ENCODE results near the gene NAP1L1.
A peak's percentile ranks its signal among the peaks of the same experiment; 100 is the strongest.

Gene NAP1L1

GRCh38 chr12:76040461-76040860 lies 44.0 kb downstream of the NAP1L1 start:
- no peak for DNase-seq (ENCODE audit: low spot score)

- no peak for DNase-seq (ENCODE audit: low spot score)
Observed at GRCh38 chr12:76038176-76038575, 46.3 kb downstream of the NAP1L1 start.

- no peak for DNase-seq (ENCODE audit: low spot score)
Observed at GRCh38 chr12:76037130-76038103, 47.1 kb downstream of the NAP1L1 start.

- DNase-seq (ENCODE audit: low spot score), result no peak
Observed at GRCh38 chr12:76035045-76035444, 49.4 kb downstream of the NAP1L1 start.

GRCh38 chr12:76033081-76034011 lies 51.1 kb downstream of the NAP1L1 start:
- no peak for DNase-seq (ENCODE audit: low spot score)

GRCh38 chr12:76032043-76032981 lies 52.2 kb downstream of the NAP1L1 start:
- no peak for DNase-seq (ENCODE audit: low spot score)

GRCh38 chr12:76031414-76032042 lies 53.0 kb downstream of the NAP1L1 start, which contains the start of gene PHLDA1:
TSS of gene PHLDA1 (minus strand) at chr12:76031776.
- peak; percentile 92 for DNase-seq (ENCODE audit: low spot score)

GRCh38 chr12:76031081-76031413 lies 53.4 kb downstream of the NAP1L1 start:
- DNase-seq (ENCODE audit: low spot score), result no peak

- no peak for DNase-seq (ENCODE audit: low spot score)
Observed at GRCh38 chr12:76030341-76031080, 54.0 kb downstream of the NAP1L1 start.

- DNase-seq (ENCODE audit: low spot score), result no peak
Observed at GRCh38 chr12:76029982-76030340, 54.5 kb downstream of the NAP1L1 start.

- no peak for DNase-seq (ENCODE audit: low spot score)
Observed at GRCh38 chr12:76028571-76029277, 55.8 kb downstream of the NAP1L1 start.

GRCh38 chr12:76026643-76027063 lies 57.8 kb downstream of the NAP1L1 start:
- DNase-seq (ENCODE audit: low spot score), result no peak

GRCh38 chr12:76025601-76026575 lies 58.6 kb downstream of the NAP1L1 start:
- no peak for DNase-seq (ENCODE audit: low spot score)

GRCh38 chr12:76024942-76025600 lies 59.4 kb downstream of the NAP1L1 start:
- DNase-seq (ENCODE audit: low spot score), result peak; percentile 79

- DNase-seq (ENCODE audit: low spot score), result no peak
Observed at GRCh38 chr12:76024102-76024781, 60.2 kb downstream of the NAP1L1 start.

GRCh38 chr12:76023069-76023690 lies 61.3 kb downstream of the NAP1L1 start:
- DNase-seq (ENCODE audit: low spot score), result no peak

GRCh38 chr12:76022506-76022905 lies 62.0 kb downstream of the NAP1L1 start:
- no peak for DNase-seq (ENCODE audit: low spot score)
